ENCODE results near the gene SLC30A2. TPM values are rescaled to one million over a fixed set of nuclear protein-coding genes. Genes with fewer than 3 reads are reported as not detected.

SLC30A2 gene
- total RNA-seq, 4 donors from 2014 or later: not detected

- Histone ChIP-seq H3K36me3 (no peaks in the 10 kb centered on the region), H3K4me1 (peaks cover 6 to 30% (median 10%) of the 10 kb centered on the region in 3 donors), H3K27ac (no peak overlapping the region), H3K27me3 (peaks cover 0 to 35% (median 0%) of the 10 kb centered on the region in 4 donors), H3K4me3 (no peak overlapping the region), H3K9me3 (no peaks in the 10 kb centered on the region)
- intact Hi-C loops (cut with DNase I): no loop called here
- DNase-seq: no peak
- TF ChIP-seq POLR2A (IDR thresholded peaks at IDR 0.05) (no peak), CTCF (IDR thresholded peaks at IDR 0.05) (no peak)
- WGBS, 2 donors: 84 to 85% methylated on average over 3 of the region's 3 CpGs
These were observed 45.0 kb upstream of the SLC30A2 start for GRCh38 chr1:26090893-26091292.

GRCh38 chr1:26089125-26089524 is 43.2 kb upstream of the SLC30A2 start:
- Histone ChIP-seq H3K27me3 (peaks cover 0 to 50% (median 0%) of the 10 kb centered on the region in 4 donors), H3K4me1 (peaks cover 0 to 18% (median 7%) of the 10 kb centered on the region in 3 donors), H3K4me3 (no peak overlapping the region), H3K36me3 (no peaks in the 10 kb centered on the region), H3K27ac (no peak overlapping the region), H3K9me3 (no peaks in the 10 kb centered on the region)
- no peak for DNase-seq
- intact Hi-C loops (cut with DNase I): no loop called here
- WGBS, 2 donors: 77 to 87% methylated on average over 3 of the region's 3 CpGs
- TF ChIP-seq POLR2A (IDR thresholded peaks at IDR 0.05): no peak
- no peak for TF ChIP-seq CTCF (IDR thresholded peaks at IDR 0.05)

GRCh38 chr1:26084844-26085243 is 38.9 kb upstream of the SLC30A2 start:
- H3K27me3 ChIP-seq: peaks cover 0 to 37% (median 0%) of the 10 kb centered on the region in 4 donors
- no peaks in the 10 kb centered on the region for H3K36me3 ChIP-seq
- H3K4me3 ChIP-seq: no peak overlapping the region
- H3K27ac ChIP-seq: no peak overlapping the region
- TF ChIP-seq POLR2A (IDR thresholded peaks at IDR 0.05): no peak
- no peak for TF ChIP-seq CTCF (IDR thresholded peaks at IDR 0.05)
- no peak for DNase-seq
- H3K4me1 ChIP-seq: no peaks in the 10 kb centered on the region
- no peaks in the 10 kb centered on the region for H3K9me3 ChIP-seq
- intact Hi-C loops (cut with DNase I): no loop called here
- WGBS, 2 donors: 77 to 79% methylated on average over 2 of the region's 2 CpGs

- Histone ChIP-seq H3K27ac (no peak overlapping the region), H3K9me3 (no peaks in the 10 kb centered on the region), H3K36me3 (no peaks in the 10 kb centered on the region), H3K27me3 (peaks cover 0 to 32% (median 0%) of the 10 kb centered on the region in 4 donors), H3K4me3 (no peak overlapping the region), H3K4me1 (no peaks in the 10 kb centered on the region)
- 39 to 43% methylated on average over 2 of the region's 2 CpGs for WGBS, 2 donors
- no peak for TF ChIP-seq CTCF (IDR thresholded peaks at IDR 0.05)
- TF ChIP-seq POLR2A (IDR thresholded peaks at IDR 0.05): no peak
- intact Hi-C loops (cut with DNase I): no loop called here
- no peak for DNase-seq
These were observed 38.2 kb upstream of the SLC30A2 start for GRCh38 chr1:26084091-26084561.

GRCh38 chr1:26083208-26083607 is 37.3 kb upstream of the SLC30A2 start:
- Histone ChIP-seq H3K4me1 (peaks cover 0 to 7% (median 0%) of the 10 kb centered on the region in 3 donors), H3K27ac (no peak overlapping the region), H3K36me3 (no peaks in the 10 kb centered on the region), H3K9me3 (no peaks in the 10 kb centered on the region), H3K4me3 (no peak overlapping the region), H3K27me3 (peaks cover 0 to 32% (median 0%) of the 10 kb centered on the region in 4 donors)
- intact Hi-C loops (cut with DNase I): no loop called here
- WGBS, 2 donors: 23% methylated on average over 3 of the region's 5 CpGs; no CpG with 5 or more reads in 1 of the 2 donors
- DNase-seq: no peak
- TF ChIP-seq POLR2A (IDR thresholded peaks at IDR 0.05): no peak
- no peak for TF ChIP-seq CTCF (IDR thresholded peaks at IDR 0.05)

Data from esophagus squamous epithelium (tissue), 5 donors.